WTC11 (cell line): Measurements from ENCODE around the gene TMCC1. TPM values are rescaled to one million over a fixed set of nuclear protein-coding genes. Genes with fewer than 3 reads are reported as not detected.

Experiments used
- ATAC-seq: fragments of 200-7000 bp; cut with Tn5 transposase; 2 replicates; pipeline ENCODE4 v1.10.0; 2021; ENCODE audit warnings: mild to moderate bottlenecking, moderate library complexity
- CTCF ChIA-PET: fragments of 300-600 bp; sonication (Branson Sonifier 250); formaldehyde crosslinking; loops from one replicate; lab custom pipeline; 2021; ENCODE audit warnings: antibody characterized with exemption; lab: Charles Lee
- POLR2A ChIA-PET: fragments of 350-600 bp; sonication (Branson Sonifier 250); formaldehyde crosslinking; loops from one replicate; lab custom pipeline; 2021; ENCODE audit warnings: antibody characterized with exemption; lab: Charles Lee
- DNase-seq: peaks from one replicate; pipeline ENCODE4 v3.0.0; 2021; ENCODE audit warnings: low spot score
- H3K27ac Mint-ChIP-seq: 2 replicates; pipeline ENCODE4 v1.8.0; 2021; ENCODE audit warnings: mixed read lengths
- H3K27me3 Mint-ChIP-seq: 2 replicates; pipeline ENCODE4 v1.8.0; 2021; ENCODE audit warnings: low read depth, mild to moderate bottlenecking, moderate library complexity, mixed read lengths
- H3K36me3 Mint-ChIP-seq: 2 replicates; pipeline ENCODE4 v1.8.0; 2021; ENCODE audit warnings: mixed read lengths
- H3K4me1 Mint-ChIP-seq: 2 replicates; pipeline ENCODE4 v1.8.0; 2022; ENCODE audit warnings: mixed read lengths
- H3K4me3 Mint-ChIP-seq: 2 replicates; pipeline ENCODE4 v1.8.0; 2021; ENCODE audit warnings: mild to moderate bottlenecking, moderate library complexity, mixed read lengths
- H3K9me3 Mint-ChIP-seq: 2 replicates; pipeline ENCODE4 v1.8.0; 2021; ENCODE audit warnings: mixed read lengths
- AFF4 ChIP-seq: sonication (generic); formaldehyde crosslinking; IDR thresholded peaks from 2 replicates; pipeline ENCODE4 v1.8.1; 2023; ENCODE audit warnings: mild to moderate bottlenecking, missing genetic modification reagents, borderline replicate concordance
- AR ChIP-seq: fragments of 250-450 bp; sonication (Bioruptor Pico); IDR thresholded peaks from 2 replicates; pipeline ENCODE4 v1.9.0; 2021; ENCODE audit warnings: mild to moderate bottlenecking
- CDX4 ChIP-seq: fragments of 250-450 bp; sonication (Bioruptor Pico); IDR thresholded peaks from 2 replicates; pipeline ENCODE4 v1.9.0; 2021; ENCODE audit warnings: moderate library complexity, mild to moderate bottlenecking, inconsistent platforms, borderline replicate concordance
- CREB1 ChIP-seq: sonication (generic); formaldehyde crosslinking; IDR thresholded peaks from 2 replicates; pipeline ENCODE4 v1.8.0; 2023; ENCODE audit warnings: mild to moderate bottlenecking, missing genetic modification reagents
- JAZF1 ChIP-seq: fragments of 250-450 bp; sonication (Bioruptor Pico); IDR thresholded peaks from 2 replicates; pipeline ENCODE4 v1.9.0; 2021; ENCODE audit warnings: moderate library complexity, mild to moderate bottlenecking, inconsistent platforms
- NFE2L1 ChIP-seq: sonication (generic); formaldehyde crosslinking; IDR thresholded peaks from 2 replicates; pipeline ENCODE4 v1.8.1; 2023; ENCODE audit warnings: missing genetic modification reagents
- SP1 ChIP-seq: sonication (generic); formaldehyde crosslinking; conservative IDR thresholded peaks from 2 replicates; pipeline ENCODE4 v1.8.1; 2022; ENCODE audit warnings: missing genetic modification reagents
- TCF7 ChIP-seq: sonication (generic); formaldehyde crosslinking; IDR thresholded peaks from 2 replicates; pipeline ENCODE4 v1.8.0; 2022; ENCODE audit warnings: mild to moderate bottlenecking, low read depth, missing genetic modification reagents, moderate library complexity
- ZMAT4 ChIP-seq: fragments of 250-450 bp; sonication (Bioruptor Pico); IDR thresholded peaks from 2 replicates; pipeline ENCODE4 v1.9.0; 2021; ENCODE audit warnings: mild to moderate bottlenecking
- ZNF121 ChIP-seq: sonication (generic); formaldehyde crosslinking; IDR thresholded peaks from 2 replicates; pipeline ENCODE4 v1.8.0; 2023; ENCODE audit warnings: missing genetic modification reagents
- ZNF263 ChIP-seq: sonication (generic); formaldehyde crosslinking; IDR thresholded peaks from 2 replicates; pipeline ENCODE4 v1.8.1; 2022; ENCODE audit warnings: low read depth, mild to moderate bottlenecking, moderate library complexity, missing genetic modification reagents
- ZNF317 ChIP-seq: sonication (generic); formaldehyde crosslinking; IDR thresholded peaks from 2 replicates; pipeline ENCODE4 v1.8.1; 2023; ENCODE audit warnings: low read depth, mild to moderate bottlenecking, moderate library complexity, missing genetic modification reagents, borderline replicate concordance
- ZNF425 ChIP-seq: fragments of 250-450 bp; sonication (Bioruptor Pico); conservative IDR thresholded peaks from 2 replicates; pipeline ENCODE4 v1.9.0; 2021; ENCODE audit warnings: mild to moderate bottlenecking
- ZNF671 ChIP-seq: fragments of 250-450 bp; sonication (Bioruptor Pico); IDR thresholded peaks from 2 replicates; pipeline ENCODE4 v1.8.0; 2021; ENCODE audit warnings: mild to moderate bottlenecking
- ZSCAN18 ChIP-seq: fragments of 250-450 bp; sonication (Bioruptor Pico); IDR thresholded peaks from 2 replicates; pipeline ENCODE4 v2.1.2; 2022; ENCODE audit warnings: mild to moderate bottlenecking, moderate library complexity
- total RNA-seq: library from RNA; stranded (reverse); gene quantifications from 3 replicates; pipeline ENCODE4 v1.2.3, GENCODE V29; 2021

TMCC1 gene
- total RNA-seq, 1 experiment from 2014 or later = 29.3 TPM

- DNase-seq (no peak), ATAC-seq (no peak)
- Mint-ChIP-seq H3K36me3 (peaks cover 22% of the 10 kb centered on the region), H3K4me3 (no peak overlapping the region), H3K9me3 (peaks cover 48% of the 10 kb centered on the region), H3K27ac (no peak overlapping the region), H3K27me3 (peaks cover 8% of the 10 kb centered on the region), H3K4me1 (no peaks in the 10 kb centered on the region)
- TF ChIP-seq ZNF317 (CRISPR knock-in tag) (no peak), ZNF263 (CRISPR knock-in tag) (no peak), ZNF425 (CRISPR knock-in tag) (no peak), JAZF1 (CRISPR knock-in tag) (no peak), AFF4 (no peak), NFE2L1 (CRISPR knock-in tag) (no peak), SP1 (no peak)
- CTCF ChIA-PET = no interaction called here
- POLR2A ChIA-PET = no interaction called here
These were observed 25.8 kb upstream of the TMCC1 start for GRCh38 chr3:129919357-129919756.

- H3K9me3 Mint-ChIP-seq = peaks cover 48% of the 10 kb centered on the region
- H3K27me3 Mint-ChIP-seq = peaks cover 8% of the 10 kb centered on the region
- H3K27ac Mint-ChIP-seq = no peak overlapping the region
- POLR2A ChIA-PET = no interaction called here
- DNase-seq (no peak), ATAC-seq (no peak)
- no peak overlapping the region for H3K4me3 Mint-ChIP-seq
- no peak for TF ChIP-seq ZNF121 (CRISPR knock-in tag)
- no peak for TF ChIP-seq TCF7 (CRISPR knock-in tag)
- no peak for TF ChIP-seq AR (CRISPR knock-in tag)
- TF ChIP-seq CDX4 = no peak
- no peak for TF ChIP-seq ZMAT4 (CRISPR knock-in tag)
- TF ChIP-seq CREB1 (CRISPR knock-in tag) = no peak
- TF ChIP-seq ZNF671 (CRISPR knock-in tag) = no peak
- TF ChIP-seq ZSCAN18 = no peak
- H3K36me3 Mint-ChIP-seq = peaks cover 22% of the 10 kb centered on the region
- CTCF ChIA-PET = no interaction called here
- no peaks in the 10 kb centered on the region for H3K4me1 Mint-ChIP-seq
These were observed 24.9 kb upstream of the TMCC1 start for GRCh38 chr3:129918461-129918860.
